ENCODE data around the gene LOXHD1. TPM values are rescaled to one million over a fixed set of nuclear protein-coding genes. Genes with fewer than 3 reads are reported as not detected.

Gene LOXHD1
- total RNA-seq, 1 experiment from 2014 or later, result not detected

- H3K4me1 ChIP-seq, result no peaks in the 10 kb centered on the region
- no peak for DNase-seq
- Mint-ChIP-seq H3K27ac (ENCODE audit: unreplicated experiment) (no peak overlapping the region), H3K9me3 (ENCODE audit: unreplicated experiment) (no peaks in the 10 kb centered on the region), H3K36me3 (ENCODE audit: insufficient read depth, unreplicated experiment) (no peaks in the 10 kb centered on the region), H3K4me3 (ENCODE audit: unreplicated experiment) (no peak overlapping the region), H3K4me1 (ENCODE audit: low read depth, unreplicated experiment) (no peaks in the 10 kb centered on the region), H3K27me3 (ENCODE audit: insufficient read depth, unreplicated experiment) (peaks cover 10% of the 10 kb centered on the region)
- TF ChIP-seq, protein P1, sequence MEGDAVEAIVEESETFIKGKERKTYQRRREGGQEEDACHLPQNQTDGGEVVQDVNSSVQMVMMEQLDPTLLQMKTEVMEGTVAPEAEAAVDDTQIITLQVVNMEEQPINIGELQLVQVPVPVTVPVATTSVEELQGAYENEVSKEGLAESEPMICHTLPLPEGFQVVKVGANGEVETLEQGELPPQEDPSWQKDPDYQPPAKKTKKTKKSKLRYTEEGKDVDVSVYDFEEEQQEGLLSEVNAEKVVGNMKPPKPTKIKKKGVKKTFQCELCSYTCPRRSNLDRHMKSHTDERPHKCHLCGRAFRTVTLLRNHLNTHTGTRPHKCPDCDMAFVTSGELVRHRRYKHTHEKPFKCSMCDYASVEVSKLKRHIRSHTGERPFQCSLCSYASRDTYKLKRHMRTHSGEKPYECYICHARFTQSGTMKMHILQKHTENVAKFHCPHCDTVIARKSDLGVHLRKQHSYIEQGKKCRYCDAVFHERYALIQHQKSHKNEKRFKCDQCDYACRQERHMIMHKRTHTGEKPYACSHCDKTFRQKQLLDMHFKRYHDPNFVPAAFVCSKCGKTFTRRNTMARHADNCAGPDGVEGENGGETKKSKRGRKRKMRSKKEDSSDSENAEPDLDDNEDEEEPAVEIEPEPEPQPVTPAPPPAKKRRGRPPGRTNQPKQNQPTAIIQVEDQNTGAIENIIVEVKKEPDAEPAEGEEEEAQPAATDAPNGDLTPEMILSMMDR (IDR thresholded peaks at IDR 0.05; ENCODE audit: insufficient read depth in 1 of 2, low read depth in 1 of 2, low read length in 1 of 2, severe bottlenecking in 1 of 2, unreplicated experiment in 1 of 2), result no peak
- intact Hi-C loops (cut with micrococcal nuclease; ENCODE audit: unreplicated experiment), result no loop called here
- BruUV-seq (replicated peaks), result no TSS peak
- no peaks in the 10 kb centered on the region for H3K9me3 ChIP-seq
- POLR2A ChIA-PET, result no interaction called here
- no peaks in the 10 kb centered on the region for H3K27me3 ChIP-seq (replicated peaks; ENCODE audit: control insufficient read depth, insufficient read depth, low read length)
- CTCF ChIA-PET, result no interaction called here
- no peaks in the 10 kb centered on the region for H3K36me3 ChIP-seq (ENCODE audit: control insufficient read depth, insufficient read depth, low read length)
- no peak overlapping the region for H3K4me3 ChIP-seq (ENCODE audit: low read depth, low read length)
These were observed 55.7 kb downstream of the LOXHD1 start for GRCh38 chr18:46601141-46601805.

DNA sequence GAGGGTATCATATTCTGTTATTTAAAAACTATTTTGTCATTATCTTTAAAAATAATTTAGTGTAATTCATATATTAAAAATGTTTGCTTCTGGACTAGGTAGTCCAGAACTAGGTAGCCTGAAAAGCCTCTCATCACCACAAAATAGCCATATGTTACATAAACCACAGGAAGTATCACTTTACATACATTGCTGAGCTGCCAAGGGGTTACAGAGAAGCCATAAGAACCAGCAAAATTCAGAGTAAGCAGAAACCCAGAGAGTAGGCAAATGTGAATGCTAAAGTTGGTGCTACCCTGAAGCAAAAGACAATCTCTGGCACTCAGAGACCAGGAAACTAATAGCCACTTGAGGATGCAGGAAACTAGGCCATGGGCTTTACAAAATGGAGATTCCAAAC is 60.9 kb downstream of the LOXHD1 start:
- H3K27ac Mint-ChIP-seq (ENCODE audit: unreplicated experiment), result no peak overlapping the region
- no peaks in the 10 kb centered on the region for H3K9me3 ChIP-seq
- H3K36me3 Mint-ChIP-seq (ENCODE audit: insufficient read depth, unreplicated experiment), result no peaks in the 10 kb centered on the region
- DNase-seq, result no peak
- H3K9me3 Mint-ChIP-seq (ENCODE audit: unreplicated experiment), result no peaks in the 10 kb centered on the region
- CTCF ChIA-PET, result no interaction called here
- peaks cover 10% of the 10 kb centered on the region for H3K27me3 Mint-ChIP-seq (ENCODE audit: insufficient read depth, unreplicated experiment)
- H3K4me1 Mint-ChIP-seq (ENCODE audit: low read depth, unreplicated experiment), result no peaks in the 10 kb centered on the region
- no peaks in the 10 kb centered on the region for H3K27me3 ChIP-seq (replicated peaks; ENCODE audit: control insufficient read depth, insufficient read depth, low read length)
- no peak overlapping the region for H3K4me3 Mint-ChIP-seq (ENCODE audit: unreplicated experiment)
- TF ChIP-seq, protein P1 (IDR thresholded peaks at IDR 0.05; ENCODE audit: insufficient read depth in 1 of 2, low read depth in 1 of 2, low read length in 1 of 2, severe bottlenecking in 1 of 2, unreplicated experiment in 1 of 2), result no peak
- no peak overlapping the region for H3K4me3 ChIP-seq (ENCODE audit: low read depth, low read length)
- no peaks in the 10 kb centered on the region for H3K4me1 ChIP-seq
- intact Hi-C loops (cut with micrococcal nuclease; ENCODE audit: unreplicated experiment), result no loop called here
- POLR2A ChIA-PET, result no interaction called here
- no peaks in the 10 kb centered on the region for H3K36me3 ChIP-seq (ENCODE audit: control insufficient read depth, insufficient read depth, low read length)
- BruUV-seq (replicated peaks), result no TSS peak

DNA sequence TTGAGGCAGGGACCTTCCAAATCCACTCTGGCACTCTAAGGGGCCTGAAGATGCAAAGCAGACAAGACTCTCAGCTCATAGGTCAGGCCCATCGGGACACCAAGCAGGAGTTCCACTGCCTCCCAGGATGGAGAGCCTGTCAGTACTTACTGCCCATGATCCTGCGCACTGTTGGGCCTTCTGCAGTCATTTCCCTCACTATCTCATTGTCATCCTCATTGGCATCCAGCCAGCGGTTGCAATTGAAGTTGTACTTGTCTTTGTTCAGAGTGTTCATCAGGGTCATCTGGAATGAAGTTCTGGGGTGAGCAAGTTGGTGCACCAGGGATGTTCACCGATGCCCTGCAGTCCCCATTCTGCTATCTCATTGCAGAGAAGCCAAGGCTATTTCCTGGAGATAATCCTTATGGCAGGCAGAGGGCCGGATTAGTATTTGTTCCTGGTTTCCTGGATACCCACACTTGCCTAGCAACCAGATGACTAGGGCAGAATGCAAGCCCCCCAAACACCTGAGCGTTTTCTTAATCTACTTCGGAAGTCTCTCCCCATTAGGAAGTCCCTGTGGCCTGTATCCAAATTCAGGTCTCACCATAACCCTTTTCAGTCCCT is 65.1 kb downstream of the LOXHD1 start:
- no TSS peak for BruUV-seq (replicated peaks)
- no peak overlapping the region for H3K4me3 ChIP-seq (ENCODE audit: low read depth, low read length)

More for the DNA sequence above, 65.1 kb downstream of the LOXHD1 start:
- no peaks in the 10 kb centered on the region for H3K9me3 Mint-ChIP-seq (ENCODE audit: unreplicated experiment)
- Histone ChIP-seq H3K4me1 (no peaks in the 10 kb centered on the region), H3K27me3 (replicated peaks; ENCODE audit: control insufficient read depth, insufficient read depth, low read length) (no peaks in the 10 kb centered on the region), H3K36me3 (ENCODE audit: control insufficient read depth, insufficient read depth, low read length) (no peaks in the 10 kb centered on the region), H3K9me3 (no peaks in the 10 kb centered on the region)
- TF ChIP-seq, protein P1 (IDR thresholded peaks at IDR 0.05; ENCODE audit: insufficient read depth in 1 of 2, low read depth in 1 of 2, low read length in 1 of 2, severe bottlenecking in 1 of 2, unreplicated experiment in 1 of 2), result no peak
- ChIA-PET POLR2A (no interaction called here), CTCF (no interaction called here)
- DNase-seq, result no peak
- H3K36me3 Mint-ChIP-seq (ENCODE audit: insufficient read depth, unreplicated experiment), result no peaks in the 10 kb centered on the region
- peaks cover 10% of the 10 kb centered on the region for H3K27me3 Mint-ChIP-seq (ENCODE audit: insufficient read depth, unreplicated experiment)
- no peak overlapping the region for H3K27ac Mint-ChIP-seq (ENCODE audit: unreplicated experiment)
- no peak overlapping the region for H3K4me3 Mint-ChIP-seq (ENCODE audit: unreplicated experiment)
- intact Hi-C loops (cut with micrococcal nuclease; ENCODE audit: unreplicated experiment), result no loop called here
- no peaks in the 10 kb centered on the region for H3K4me1 Mint-ChIP-seq (ENCODE audit: low read depth, unreplicated experiment)

Measured in Caco-2 (cell line).